HEK293 (cell line): ENCODE data around the gene SFMBT2.

Experiments used
- CTCF ChIA-PET: fragments of 350-600 bp; formaldehyde crosslinking; extraction: SDS; loops from one replicate; lab custom pipeline; 2021; ENCODE audit warnings: antibody characterized with exemption; lab: Yijun Ruan, JAX
- POLR2A ChIA-PET: fragments of 300-600 bp; formaldehyde crosslinking; extraction: SDS; loops from one replicate; lab custom pipeline; 2020; ENCODE audit warnings: antibody characterized with exemption, inconsistent platforms; lab: Yijun Ruan, JAX
- H3K27ac ChIP-seq: fragments of 200-500 bp; sonication (Bioruptor generic); 2 replicates; pipeline ENCODE4 v1.5.1; 2014; ENCODE audit warnings: low read depth, low read length, control low read depth, inconsistent platforms; ENCODE audit errors: extremely low read depth
- H3K36me3 ChIP-seq, 2 experiments: fragments of 200-500 bp in 1 of 2; sonication (Bioruptor generic) in 1 of 2; 1 replicate in 1 of 2; 2 replicates in 1 of 2; pipeline ENCODE4 v1.5.1; 2014 to 2017; ENCODE audit warnings: inconsistent platforms in 2 of 2, low read length in 2 of 2; ENCODE audit not compliant: control insufficient read depth in 2 of 2, insufficient read depth in 1 of 2
- H3K4me1 ChIP-seq: fragments of 200-500 bp; sonication (Bioruptor generic); 2 replicates; pipeline ENCODE4 v1.5.1; 2014; ENCODE audit warnings: mild to moderate bottlenecking, low read length, inconsistent platforms; ENCODE audit not compliant: control insufficient read depth, insufficient read depth
- H3K4me3 ChIP-seq: 2 replicates; pipeline ENCODE4 v1.5.1; 2011; ENCODE audit warnings: low read depth, mild to moderate bottlenecking, control low read depth, low read length, moderate library complexity
- H3K9me3 ChIP-seq: fragments of 200-500 bp; sonication (Bioruptor generic); 2 replicates; pipeline ENCODE4 v1.5.1; 2014; ENCODE audit warnings: low read depth, low read length, inconsistent platforms; ENCODE audit not compliant: control insufficient read depth, insufficient read depth
- EGR2 ChIP-seq: fragments of 450-650 bp; formaldehyde crosslinking; IDR thresholded peaks from 2 replicates; pipeline ENCODE4 v1.5.1; 2016; ENCODE audit warnings: low read depth, missing biosample characterization, missing genetic modification characterization
- FEZF1 ChIP-seq: fragments of 450-650 bp; formaldehyde crosslinking; IDR thresholded peaks from 2 replicates; pipeline ENCODE4 v1.5.1; 2016; ENCODE audit warnings: missing biosample characterization, missing genetic modification characterization
- IKZF3 ChIP-seq: fragments of 450-650 bp; IDR thresholded peaks from 2 replicates; pipeline ENCODE4 v1.5.0; 2018; ENCODE audit warnings: missing biosample characterization, mild to moderate bottlenecking, missing genetic modification characterization, moderate library complexity
- KLF10 ChIP-seq: fragments of 450-650 bp; IDR thresholded peaks from 2 replicates; pipeline ENCODE4 v1.5.1; 2018; ENCODE audit warnings: missing biosample characterization, mild to moderate bottlenecking, missing genetic modification characterization
- KLF8 ChIP-seq: fragments of 450-650 bp; formaldehyde crosslinking; IDR thresholded peaks from 2 replicates; pipeline ENCODE4 v1.5.1; 2016; ENCODE audit warnings: missing biosample characterization, missing genetic modification characterization
- OSR2 ChIP-seq: fragments of 450-650 bp; formaldehyde crosslinking; IDR thresholded peaks from 2 replicates; pipeline ENCODE4 v1.5.1; 2016; ENCODE audit warnings: missing biosample characterization, missing genetic modification characterization
- SP7 ChIP-seq: fragments of 450-650 bp; formaldehyde crosslinking; IDR thresholded peaks from 2 replicates; pipeline ENCODE4 v1.5.1; 2016; ENCODE audit warnings: missing biosample characterization, missing genetic modification characterization
- ZBTB1 ChIP-seq: fragments of 450-650 bp; formaldehyde crosslinking; IDR thresholded peaks from 2 replicates; pipeline ENCODE4 v1.5.1; 2016; ENCODE audit warnings: missing biosample characterization, missing genetic modification characterization
- ZBTB8A ChIP-seq: fragments of 450-650 bp; formaldehyde crosslinking; IDR thresholded peaks from 2 replicates; pipeline ENCODE4 v1.5.1; 2016; ENCODE audit warnings: missing biosample characterization, missing genetic modification characterization
- ZNF114 ChIP-seq: fragments of 450-650 bp; formaldehyde crosslinking; IDR thresholded peaks from 2 replicates; pipeline ENCODE4 v1.5.0; 2017; ENCODE audit warnings: missing biosample characterization, missing genetic modification characterization
- ZNF140 ChIP-seq: fragments of 450-650 bp; formaldehyde crosslinking; IDR thresholded peaks from 2 replicates; pipeline ENCODE4 v1.5.1; 2016; ENCODE audit warnings: missing biosample characterization, missing genetic modification characterization
- ZNF223 ChIP-seq: fragments of 450-650 bp; formaldehyde crosslinking; IDR thresholded peaks from 2 replicates; pipeline ENCODE4 v1.5.1; 2016; ENCODE audit warnings: missing biosample characterization, missing genetic modification characterization
- ZNF37A ChIP-seq: fragments of 450-650 bp; IDR thresholded peaks from 2 replicates; pipeline ENCODE4 v1.5.1; 2018; ENCODE audit warnings: missing biosample characterization, missing genetic modification characterization
- ZNF529 ChIP-seq: fragments of 450-650 bp; formaldehyde crosslinking; IDR thresholded peaks from 2 replicates; pipeline ENCODE4 v1.5.1; 2017; ENCODE audit warnings: missing genetic modification characterization, missing biosample characterization; ENCODE audit not compliant: insufficient replicate concordance
- ZNF549 ChIP-seq: fragments of 450-650 bp; IDR thresholded peaks from 2 replicates; pipeline ENCODE4 v1.5.1; 2018; ENCODE audit warnings: missing biosample characterization, missing genetic modification characterization, mild to moderate bottlenecking, inconsistent platforms, moderate library complexity
- ZNF561 ChIP-seq: fragments of 450-650 bp; IDR thresholded peaks from 2 replicates; pipeline ENCODE4 v1.5.1; 2018; ENCODE audit warnings: missing biosample characterization, missing genetic modification characterization, borderline replicate concordance
- ZNF629 ChIP-seq: fragments of 450-650 bp; formaldehyde crosslinking; IDR thresholded peaks from 2 replicates; pipeline ENCODE4 v1.5.1; 2017; ENCODE audit warnings: missing biosample characterization, missing genetic modification characterization
- ZNF660 ChIP-seq: fragments of 450-650 bp; IDR thresholded peaks from 2 replicates; pipeline ENCODE4 v1.5.1; 2018; ENCODE audit warnings: missing biosample characterization, mild to moderate bottlenecking, missing genetic modification characterization
- ZNF664 ChIP-seq: fragments of 450-650 bp; formaldehyde crosslinking; IDR thresholded peaks from 2 replicates; pipeline ENCODE4 v1.5.1; 2016; ENCODE audit warnings: missing biosample characterization, missing genetic modification characterization
- ZNF843 ChIP-seq: fragments of 450-650 bp; formaldehyde crosslinking; IDR thresholded peaks from 2 replicates; pipeline ENCODE4 v1.5.1; 2016; ENCODE audit warnings: missing biosample characterization, missing genetic modification characterization
- TF ChIP-seq, protein P1 (sequence below): fragments of 450-650 bp; formaldehyde crosslinking; IDR thresholded peaks from 2 replicates; pipeline ENCODE4 v1.5.1; 2016; ENCODE audit warnings: missing biosample characterization, missing genetic modification characterization
- TF ChIP-seq, protein P2 (sequence below): fragments of 450-650 bp; formaldehyde crosslinking; IDR thresholded peaks from 2 replicates; pipeline ENCODE4 v1.5.1; 2016; ENCODE audit warnings: missing biosample characterization, missing genetic modification characterization
- TF ChIP-seq, protein P3 (sequence below): fragments of 450-650 bp; formaldehyde crosslinking; IDR thresholded peaks from 2 replicates; pipeline ENCODE4 v1.5.1; 2016; ENCODE audit warnings: missing biosample characterization, missing genetic modification characterization

Gene SFMBT2

DNA sequence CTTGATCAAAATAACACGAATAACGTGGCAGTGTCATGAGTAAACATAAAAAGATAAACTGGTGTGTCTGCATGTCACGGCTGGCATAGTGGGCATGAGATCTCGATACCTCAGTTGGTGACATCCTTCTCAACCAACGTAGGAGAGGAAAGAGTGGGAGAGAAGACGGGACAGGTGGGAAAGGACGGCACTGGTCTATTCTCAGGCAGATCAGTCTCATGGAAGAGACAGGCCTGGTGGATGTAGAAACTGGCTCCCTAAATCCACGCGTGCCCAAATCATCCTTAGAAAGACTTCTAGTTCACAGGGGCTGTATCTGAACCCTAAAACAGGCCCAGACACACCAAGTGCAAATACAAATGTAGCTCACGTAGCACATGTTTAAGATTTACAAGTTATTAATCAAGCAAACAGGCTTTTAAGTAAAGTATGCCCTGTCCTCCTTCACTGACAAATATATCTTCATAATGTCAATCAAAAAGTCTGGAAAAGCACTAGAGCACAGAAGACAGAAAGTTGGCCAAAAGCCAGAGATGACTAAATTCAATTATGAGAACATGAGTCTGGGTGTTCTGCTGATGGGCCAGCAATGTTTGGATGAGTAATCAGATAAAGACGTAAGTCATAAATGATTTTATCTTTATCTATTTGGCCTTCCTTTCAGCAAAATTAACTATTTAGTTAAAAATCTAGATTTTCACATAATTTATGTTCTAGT lies 56.3 kb downstream of the SFMBT2 start (continued):
- TF ChIP-seq EGR2: no peak
- no peak for TF ChIP-seq ZNF140 (tag by site-specific recombination)
- no peak for TF ChIP-seq ZNF529 (tag by site-specific recombination)
- TF ChIP-seq IKZF3 (tag by site-specific recombination): peak; percentile 66
- peak; percentile 83 for TF ChIP-seq SP7 (tag by site-specific recombination)
- TF ChIP-seq ZNF664: peak; percentile 42; the same call in 1 of the 2 replicates
- TF ChIP-seq ZNF549 (tag by site-specific recombination): no peak
- TF ChIP-seq ZNF37A (tag by site-specific recombination): peak; percentile 62
- TF ChIP-seq, protein P1, sequence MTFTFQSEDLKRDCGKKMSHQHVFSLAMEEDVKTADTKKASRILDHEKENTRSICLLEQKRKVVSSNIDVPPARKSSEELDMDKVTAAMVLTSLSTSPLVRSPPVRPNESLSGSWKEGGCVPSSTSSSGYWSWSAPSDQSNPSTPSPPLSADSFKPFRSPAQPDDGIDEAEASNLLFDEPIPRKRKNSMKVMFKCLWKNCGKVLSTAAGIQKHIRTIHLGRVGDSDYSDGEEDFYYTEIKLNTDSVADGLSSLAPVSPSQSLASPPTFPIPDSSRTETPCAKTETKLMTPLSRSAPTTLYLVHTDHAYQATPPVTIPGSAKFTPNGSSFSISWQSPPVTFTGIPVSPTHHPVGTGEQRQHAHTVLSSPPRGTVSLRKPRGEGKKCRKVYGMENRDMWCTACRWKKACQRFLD (tag by site-specific recombination): no peak
- 0 out of 2 replicates have a peak, but pooled peaks have one; percentile 13 for TF ChIP-seq ZBTB1
- TF ChIP-seq, protein P2, sequence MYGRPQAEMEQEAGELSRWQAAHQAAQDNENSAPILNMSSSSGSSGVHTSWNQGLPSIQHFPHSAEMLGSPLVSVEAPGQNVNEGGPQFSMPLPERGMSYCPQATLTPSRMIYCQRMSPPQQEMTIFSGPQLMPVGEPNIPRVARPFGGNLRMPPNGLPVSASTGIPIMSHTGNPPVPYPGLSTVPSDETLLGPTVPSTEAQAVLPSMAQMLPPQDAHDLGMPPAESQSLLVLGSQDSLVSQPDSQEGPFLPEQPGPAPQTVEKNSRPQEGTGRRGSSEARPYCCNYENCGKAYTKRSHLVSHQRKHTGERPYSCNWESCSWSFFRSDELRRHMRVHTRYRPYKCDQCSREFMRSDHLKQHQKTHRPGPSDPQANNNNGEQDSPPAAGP: peak; percentile 40; the same call in 1 of the 2 replicates
- no peak for TF ChIP-seq ZNF223 (tag by site-specific recombination)
- TF ChIP-seq KLF8: peak; percentile 63
- 0 out of 2 replicates have a peak, but pooled peaks have one; percentile 22 for TF ChIP-seq ZBTB8A (tag by site-specific recombination)
- peak; percentile 76 for TF ChIP-seq KLF10
- TF ChIP-seq ZNF660 (tag by site-specific recombination): peak; percentile 84
- TF ChIP-seq ZNF843 (tag by site-specific recombination): peak; percentile 66; the same call in 1 of the 2 replicates
- TF ChIP-seq, protein P3, sequence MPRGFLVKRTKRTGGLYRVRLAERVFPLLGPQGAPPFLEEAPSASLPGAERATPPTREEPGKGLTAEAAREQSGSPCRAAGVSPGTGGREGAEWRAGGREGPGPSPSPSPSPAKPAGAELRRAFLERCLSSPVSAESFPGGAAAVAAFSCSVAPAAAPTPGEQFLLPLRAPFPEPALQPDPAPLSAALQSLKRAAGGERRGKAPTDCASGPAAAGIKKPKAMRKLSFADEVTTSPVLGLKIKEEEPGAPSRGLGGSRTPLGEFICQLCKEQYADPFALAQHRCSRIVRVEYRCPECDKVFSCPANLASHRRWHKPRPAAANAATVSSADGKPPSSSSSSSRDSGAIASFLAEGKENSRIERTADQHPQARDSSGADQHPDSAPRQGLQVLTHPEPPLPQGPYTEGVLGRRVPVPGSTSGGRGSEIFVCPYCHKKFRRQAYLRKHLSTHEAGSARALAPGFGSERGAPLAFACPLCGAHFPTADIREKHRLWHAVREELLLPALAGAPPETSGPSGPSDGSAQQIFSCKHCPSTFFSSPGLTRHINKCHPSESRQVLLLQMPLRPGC (tag by site-specific recombination): peak; percentile 50; the same call in 1 of the 2 replicates
- TF ChIP-seq ZNF114 (tag by site-specific recombination): no peak
- TF ChIP-seq FEZF1 (tag by site-specific recombination): peak; percentile 42
- peak; percentile 88 for TF ChIP-seq ZNF561 (tag by site-specific recombination)
- peak; percentile 44; the same call in 1 of the 2 replicates for TF ChIP-seq OSR2 (tag by site-specific recombination)

DNA sequence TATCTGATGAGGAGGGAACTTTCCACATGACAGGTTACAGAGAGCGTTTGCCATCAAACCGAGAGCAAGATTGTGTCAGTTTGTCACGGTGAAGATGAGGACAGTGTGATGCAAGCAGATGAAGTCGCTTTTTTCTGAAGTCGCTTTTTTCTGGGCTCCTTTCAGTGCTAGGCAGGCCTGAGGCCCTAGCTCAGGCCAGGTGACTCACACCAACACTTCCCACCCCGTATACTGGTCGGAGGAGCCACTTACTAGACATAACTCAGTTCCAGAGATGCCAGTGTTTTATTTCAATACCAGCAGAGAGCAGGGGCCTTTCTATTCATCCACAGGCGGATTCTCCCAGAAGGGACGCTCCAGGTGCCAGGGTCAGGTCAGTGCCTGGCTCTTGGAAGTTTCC lies 58.9 kb downstream of the SFMBT2 start:
- CTCF ChIA-PET: no interaction called here
- Histone ChIP-seq H3K9me3 (no peaks in the 10 kb centered on the region), H3K4me1 (peaks cover 5% of the 10 kb centered on the region), H3K4me3 (no peak overlapping the region), H3K27ac (no peak overlapping the region)
- POLR2A ChIA-PET: no interaction called here
- no peak for TF ChIP-seq ZNF529 (tag by site-specific recombination)
- TF ChIP-seq ZNF629 (tag by site-specific recombination): 0 out of 2 replicates have a peak, but pooled peaks have one; percentile 11
- TF ChIP-seq, all 188 proteins: peak for 1
- peaks cover 0 to 14% of the 10 kb centered on the region in 2 experiments; a peak in 1 of 3 replicates for H3K36me3 ChIP-seq
